ENCODE data around the gene PRRC2C. TPM values are rescaled to one million over a fixed set of nuclear protein-coding genes. Genes with fewer than 3 reads are reported as not detected.
"Not testable (repeated sequence)": the region's sequence is repeated elsewhere in the genome, so short reads cannot be mapped to it uniquely, and the experiment has no call there.

The PRRC2C gene
- total RNA-seq, 1 donor from 2014 or later: 51.7 TPM

- ATAC-seq (peak; percentile 26), DNase-seq (no peak)
- intact Hi-C loops (cut with micrococcal nuclease): no loop called here
Observed at GRCh38 chr1:171494076-171494475, 8.7 kb downstream of the PRRC2C start.

- ATAC-seq (no peak), DNase-seq (no peak)
- intact Hi-C loops (cut with micrococcal nuclease): no loop called here
Observed at GRCh38 chr1:171495444-171495843, 10.1 kb downstream of the PRRC2C start.

GRCh38 chr1:171500304-171500703 is 15.0 kb downstream of the PRRC2C start:
- no peak for DNase-seq
- intact Hi-C loops (cut with micrococcal nuclease): no loop called here
- no peak for ATAC-seq

GRCh38 chr1:171500803-171501202 is 15.5 kb downstream of the PRRC2C start:
- intact Hi-C loops (cut with micrococcal nuclease): no loop called here
- ATAC-seq (no peak), DNase-seq (no peak)

GRCh38 chr1:171501305-171502024 is 16.1 kb downstream of the PRRC2C start:
- intact Hi-C loops (cut with micrococcal nuclease): no loop called here
- DNase-seq (no peak), ATAC-seq (no peak)

- peak; percentile 13 for ATAC-seq
- intact Hi-C loops (cut with micrococcal nuclease): no loop called here
- DNase-seq: no peak
Observed at GRCh38 chr1:171506525-171507304, 21.4 kb downstream of the PRRC2C start.

GRCh38 chr1:171507435-171507834 is 22.1 kb downstream of the PRRC2C start:
- ATAC-seq: peak; percentile 25
- intact Hi-C loops (cut with micrococcal nuclease): no loop called here
- DNase-seq: no peak

GRCh38 chr1:171509191-171509590 is 23.9 kb downstream of the PRRC2C start:
- intact Hi-C loops (cut with micrococcal nuclease): no loop called here
- ATAC-seq (no peak), DNase-seq (no peak)

GRCh38 chr1:171513743-171514142 is 28.4 kb downstream of the PRRC2C start:
- ATAC-seq (no peak), DNase-seq (no peak)
- intact Hi-C loops (cut with micrococcal nuclease): no loop called here

- ATAC-seq (no peak), DNase-seq (no peak)
- intact Hi-C loops (cut with micrococcal nuclease): no loop called here
Observed at GRCh38 chr1:171515299-171515698, 30.0 kb downstream of the PRRC2C start.

GRCh38 chr1:171515741-171516140 is 30.4 kb downstream of the PRRC2C start:
- no peak for DNase-seq
- intact Hi-C loops (cut with micrococcal nuclease): no loop called here

GRCh38 chr1:171521567-171521966 is 36.2 kb downstream of the PRRC2C start:
- intact Hi-C loops (cut with micrococcal nuclease): no loop called here
- no peak for DNase-seq
- ATAC-seq: no peak

More at GRCh38 chr1:171515741-171516140, 30.4 kb downstream of the PRRC2C start:
- ATAC-seq: no peak

- intact Hi-C loops (cut with micrococcal nuclease): no loop called here
Observed at GRCh38 chr1:171530676-171531075, 45.3 kb downstream of the PRRC2C start.

GRCh38 chr1:171532520-171532919 is 47.2 kb downstream of the PRRC2C start:
- intact Hi-C loops (cut with micrococcal nuclease): no loop called here
- no peak for DNase-seq
- ATAC-seq: no peak

More at GRCh38 chr1:171530676-171531075, 45.3 kb downstream of the PRRC2C start:
- ATAC-seq (no peak), DNase-seq (no peak)

- intact Hi-C loops (cut with micrococcal nuclease): no loop called here
- ATAC-seq: no peak
- no peak for DNase-seq
Observed at GRCh38 chr1:171545523-171545922, 60.2 kb downstream of the PRRC2C start.

- no peak for ATAC-seq
- intact Hi-C loops (cut with micrococcal nuclease): no loop called here
Observed at GRCh38 chr1:171550050-171550449, 64.7 kb downstream of the PRRC2C start.

GRCh38 chr1:171550598-171551100 is 65.3 kb downstream of the PRRC2C start:
- DNase-seq; intact Hi-C loops (cut with micrococcal nuclease); ATAC-seq: not testable (repeated sequence)

More at GRCh38 chr1:171550050-171550449, 64.7 kb downstream of the PRRC2C start:
- DNase-seq: no peak

- DNase-seq; ATAC-seq; intact Hi-C loops (cut with micrococcal nuclease): not testable (repeated sequence)
Observed at GRCh38 chr1:171553960-171554359, 68.6 kb downstream of the PRRC2C start.

GRCh38 chr1:171563675-171564074 is 78.3 kb downstream of the PRRC2C start:
- DNase-seq (no peak), ATAC-seq (no peak)
- intact Hi-C loops (cut with micrococcal nuclease): no loop called here

- no peak for DNase-seq
- intact Hi-C loops (cut with micrococcal nuclease): no loop called here
- no peak for ATAC-seq
Observed at GRCh38 chr1:171566467-171566866, 81.1 kb downstream of the PRRC2C start.
